Left lung (tissue), 10 donors: ENCODE results near the gene MYBBP1A. TPM values are rescaled to one million over a fixed set of nuclear protein-coding genes. Genes with fewer than 3 reads are reported as not detected.
A peak's percentile ranks its signal among the peaks of the same experiment; 100 is the strongest.

Experiments used
- ATAC-seq: fragments of 200-7000 bp; cut with Tn5 transposase; one replicate; pipeline ENCODE4 v1.9.1; 2020; ENCODE audit warnings: moderate library complexity
- DNase-seq, 4 donors: peaks; one replicate each; pipeline ENCODE4 v3.0.0-alpha.2; 2013 to 2020
- H3K27ac ChIP-seq, 2 donors: fragments of 200-600 bp; sonication (generic) in 1 of 2; one replicate each; pipeline versions ENCODE4 v1.5.0 to v1.8.0; 2020 to 2021
- H3K27me3 ChIP-seq, 2 donors: fragments of 200-600 bp; sonication (generic) in 1 of 2; one replicate each; pipeline versions ENCODE4 v1.5.0 to v1.8.0; 2020 to 2021
- H3K36me3 ChIP-seq, 2 donors: fragments of 200-600 bp; sonication (generic) in 1 of 2; one replicate each; pipeline versions ENCODE4 v1.5.0 to v1.8.0; 2020 to 2021
- H3K4me1 ChIP-seq, 2 donors: fragments of 200-600 bp; one replicate each; pipeline ENCODE4 v1.8.0; 2021
- H3K4me3 ChIP-seq, 2 donors: fragments of 200-600 bp; sonication (generic) in 1 of 2; one replicate each; pipeline versions ENCODE4 v1.5.0 to v1.8.0; 2020 to 2021; ENCODE audit warnings: mild to moderate bottlenecking in 1 of 2
- H3K9me3 ChIP-seq, 2 donors: fragments of 200-600 bp; sonication (generic) in 1 of 2; one replicate each; pipeline versions ENCODE4 v1.5.0 to v1.8.0; 2020 to 2021
- intact Hi-C, 2 donors: fragments of 100-400 bp; cut with DNase I; formaldehyde crosslinking; loops; one replicate each; pipeline versions ENCODE4 v1.11.2 to v1.14.2; 2022
- polyA plus RNA-seq, 6 donors: library from polyadenylated mRNA; unstranded; fragments of 120-200 nt; gene quantifications; one replicate each; pipeline ENCODE4 v1.2.1, GENCODE V29; 2013; ENCODE audit not compliant: insufficient read length in 6 of 6
- total RNA-seq, 2 donors: library from RNA; stranded (reverse); fragmentation: NEBNext Ultra II Directional; extraction: Animal tissue kit (Norgen Biotek cat#: 25700); gene quantifications; one replicate each; pipeline ENCODE4 v1.2.1, GENCODE V29; 2021
- TF ChIP-seq, protein P1 (sequence below), 2 donors: fragments of 200-600 bp; sonication (generic) in 1 of 2; IDR thresholded peaks; one replicate each; pipeline versions ENCODE4 v1.5.0 to v1.8.0; 2021; ENCODE audit warnings: antibody characterized with exemption in 2 of 2
- donor health status: DM: no; HTN: yes; CAD: no.
- donor health status: DM: no; HTN: no; CAD: no.

The MYBBP1A gene
- total and polyA plus RNA-seq, 8 donors = 28.6 to 53.8 (median 40.6) TPM

DNA sequence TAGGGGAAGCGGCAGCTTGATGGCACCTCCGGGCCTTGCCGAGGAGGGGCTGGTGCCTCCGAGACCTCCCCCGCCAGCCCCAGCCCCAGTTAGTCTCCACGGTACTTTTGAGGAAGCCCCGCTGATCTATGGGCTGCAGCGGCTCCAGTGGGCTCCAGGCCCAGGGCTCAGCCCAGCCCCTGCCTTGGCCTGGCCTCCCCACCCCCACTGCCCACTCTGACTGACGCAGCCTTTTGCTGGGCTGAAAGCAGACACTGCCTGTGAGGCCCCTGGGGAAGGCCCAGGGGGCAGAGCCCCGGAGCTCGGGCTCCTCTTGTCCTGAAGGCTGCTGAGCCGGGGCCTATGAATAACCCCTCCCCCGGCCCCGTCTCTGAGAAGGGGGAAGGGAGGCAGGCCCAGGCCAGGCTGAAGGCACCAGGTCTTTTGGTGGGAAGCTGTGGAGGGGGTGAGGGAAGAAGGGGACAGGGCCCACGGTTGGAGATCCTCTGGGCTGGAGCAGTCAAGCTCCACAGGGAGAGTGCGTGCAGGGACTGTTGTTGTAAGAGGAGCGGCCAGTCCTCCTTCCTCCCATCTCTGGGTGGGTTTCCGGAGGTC lies 21.6 kb upstream of the MYBBP1A start:
- intact Hi-C loops = no loop called here
- Histone ChIP-seq H3K36me3 (no peaks in the 10 kb centered on the region), H3K27ac (no peak overlapping the region), H3K4me3 (no peak overlapping the region), H3K9me3 (no peaks in the 10 kb centered on the region), H3K4me1 (no peaks in the 10 kb centered on the region), H3K27me3 (peaks cover 0 to 4% of the 10 kb centered on the region in 2 donors)
- ATAC-seq (no peak), DNase-seq (peak in 1 of 4 donors; percentile 86)
- TF ChIP-seq, protein P1, sequence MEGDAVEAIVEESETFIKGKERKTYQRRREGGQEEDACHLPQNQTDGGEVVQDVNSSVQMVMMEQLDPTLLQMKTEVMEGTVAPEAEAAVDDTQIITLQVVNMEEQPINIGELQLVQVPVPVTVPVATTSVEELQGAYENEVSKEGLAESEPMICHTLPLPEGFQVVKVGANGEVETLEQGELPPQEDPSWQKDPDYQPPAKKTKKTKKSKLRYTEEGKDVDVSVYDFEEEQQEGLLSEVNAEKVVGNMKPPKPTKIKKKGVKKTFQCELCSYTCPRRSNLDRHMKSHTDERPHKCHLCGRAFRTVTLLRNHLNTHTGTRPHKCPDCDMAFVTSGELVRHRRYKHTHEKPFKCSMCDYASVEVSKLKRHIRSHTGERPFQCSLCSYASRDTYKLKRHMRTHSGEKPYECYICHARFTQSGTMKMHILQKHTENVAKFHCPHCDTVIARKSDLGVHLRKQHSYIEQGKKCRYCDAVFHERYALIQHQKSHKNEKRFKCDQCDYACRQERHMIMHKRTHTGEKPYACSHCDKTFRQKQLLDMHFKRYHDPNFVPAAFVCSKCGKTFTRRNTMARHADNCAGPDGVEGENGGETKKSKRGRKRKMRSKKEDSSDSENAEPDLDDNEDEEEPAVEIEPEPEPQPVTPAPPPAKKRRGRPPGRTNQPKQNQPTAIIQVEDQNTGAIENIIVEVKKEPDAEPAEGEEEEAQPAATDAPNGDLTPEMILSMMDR (IDR thresholded peaks at IDR 0.05) = no peak

DNA sequence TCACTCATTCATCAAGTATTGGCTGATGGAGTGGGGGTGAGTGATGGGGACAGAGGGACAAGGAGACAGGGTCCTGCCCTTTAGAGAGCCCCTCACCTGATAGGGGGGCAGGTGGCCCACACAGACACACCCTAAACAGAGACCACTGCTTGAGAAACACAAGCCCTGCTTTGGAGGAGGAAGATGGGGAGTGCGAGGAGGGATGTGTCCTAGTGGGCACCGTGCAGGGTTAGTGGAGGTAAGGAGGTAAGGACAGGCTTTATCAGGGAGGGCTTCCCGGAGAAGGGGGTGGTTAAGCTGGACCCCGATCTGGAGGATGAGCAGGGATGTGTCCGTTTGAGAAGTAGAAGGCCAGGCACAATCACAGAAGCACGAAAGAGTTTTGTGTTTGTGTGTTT lies 21.0 kb upstream of the MYBBP1A start:
- Histone ChIP-seq H3K27ac (no peak overlapping the region), H3K36me3 (no peaks in the 10 kb centered on the region), H3K4me3 (no peak overlapping the region), H3K4me1 (no peaks in the 10 kb centered on the region), H3K9me3 (no peaks in the 10 kb centered on the region), H3K27me3 (no peaks in the 10 kb centered on the region)
- intact Hi-C loops = no loop called here
- no peak for DNase-seq
- TF ChIP-seq, protein P1 (IDR thresholded peaks at IDR 0.05) = no peak
- ATAC-seq = no peak

DNA sequence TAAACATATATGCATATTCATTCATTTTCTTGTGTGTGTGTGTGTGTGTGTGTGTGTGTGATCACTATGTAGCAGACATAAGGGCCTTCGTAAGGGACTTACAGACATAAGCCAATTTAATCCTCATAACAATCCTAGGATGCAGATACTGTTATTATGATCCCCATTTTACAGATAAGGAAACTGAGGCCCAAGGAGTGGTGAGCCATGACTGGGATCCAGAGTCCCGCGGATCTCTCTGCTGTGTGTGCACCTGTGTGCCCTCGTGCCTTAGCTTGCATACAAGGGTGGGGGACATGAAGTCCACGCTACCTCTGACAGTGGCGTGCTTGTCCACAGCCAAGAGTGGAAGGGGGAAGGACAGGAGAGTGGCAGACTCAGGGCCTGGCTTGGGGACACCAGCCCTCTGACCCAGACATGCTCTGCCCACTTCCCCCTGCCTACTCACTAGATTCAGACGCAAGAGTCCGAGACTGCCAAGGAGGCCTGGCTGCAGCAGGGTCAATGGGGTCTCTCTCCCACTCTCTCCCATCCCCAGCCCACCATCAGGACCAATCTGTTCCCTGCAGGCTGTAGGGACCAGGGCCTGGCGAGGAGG lies 19.4 kb upstream of the MYBBP1A start:
- DNase-seq (no peak), ATAC-seq (no peak)
- intact Hi-C loops = no loop called here
- no peaks in the 10 kb centered on the region for H3K4me1 ChIP-seq
- no peaks in the 10 kb centered on the region for H3K27me3 ChIP-seq
- H3K27ac ChIP-seq = no peak overlapping the region
- no peaks in the 10 kb centered on the region for H3K9me3 ChIP-seq
- TF ChIP-seq, protein P1 (IDR thresholded peaks at IDR 0.05) = no peak
- no peak overlapping the region for H3K4me3 ChIP-seq
- H3K36me3 ChIP-seq = no peaks in the 10 kb centered on the region

DNA sequence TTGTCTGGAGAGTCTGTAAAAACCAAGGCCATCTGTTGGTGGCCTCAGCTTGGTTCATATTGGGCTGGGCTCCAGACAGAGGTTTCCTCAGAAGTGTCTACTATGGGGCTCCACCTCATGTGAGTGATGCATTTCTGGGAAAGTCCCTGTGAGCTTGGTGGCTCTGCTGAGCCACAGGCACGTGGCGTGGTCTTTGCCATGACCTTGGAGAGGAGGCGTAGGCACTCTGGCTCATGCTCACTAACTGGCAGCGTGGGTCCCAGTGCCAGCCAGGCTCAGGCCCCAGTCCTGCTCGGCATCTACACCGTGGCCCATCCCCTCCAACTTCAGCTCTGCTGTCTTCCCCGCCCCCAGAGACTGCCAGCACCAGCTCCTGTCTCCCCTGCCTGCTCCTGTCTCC lies 18.5 kb upstream of the MYBBP1A start:
- Histone ChIP-seq H3K36me3 (no peaks in the 10 kb centered on the region), H3K27me3 (no peaks in the 10 kb centered on the region), H3K9me3 (no peaks in the 10 kb centered on the region), H3K4me3 (no peak overlapping the region), H3K27ac (no peak overlapping the region), H3K4me1 (no peaks in the 10 kb centered on the region)
- DNase-seq (no peak), ATAC-seq (peak; percentile 22)
- intact Hi-C loops = no loop called here
- TF ChIP-seq, protein P1 (IDR thresholded peaks at IDR 0.05) = no peak

DNA sequence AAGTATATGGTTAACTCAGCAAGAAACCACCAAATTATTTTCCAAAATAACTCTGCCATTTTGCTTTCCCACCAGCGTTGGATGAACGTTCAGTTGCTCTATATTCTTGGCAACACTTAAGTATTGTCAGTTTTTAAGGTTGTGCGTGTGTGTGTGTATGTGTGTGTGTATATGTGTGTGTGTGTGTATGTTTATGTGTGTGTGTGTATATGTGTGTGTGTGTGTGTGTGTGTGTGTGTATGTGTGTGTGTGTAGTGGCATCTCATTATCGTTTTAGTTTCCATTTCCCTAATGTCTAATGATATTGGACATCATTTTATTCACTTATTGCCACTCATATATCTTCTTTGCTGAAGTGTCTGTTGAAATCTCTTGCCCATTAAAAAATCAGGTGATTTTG lies 17.9 kb upstream of the MYBBP1A start:
- no peaks in the 10 kb centered on the region for H3K27me3 ChIP-seq
- H3K27ac ChIP-seq = no peak overlapping the region
- no peaks in the 10 kb centered on the region for H3K36me3 ChIP-seq
- ATAC-seq = no peak
- TF ChIP-seq, protein P1 (IDR thresholded peaks at IDR 0.05) = no peak
- no peaks in the 10 kb centered on the region for H3K4me1 ChIP-seq
- no peak for DNase-seq
- H3K4me3 ChIP-seq = no peak overlapping the region
- intact Hi-C loops = no loop called here
- H3K9me3 ChIP-seq = no peaks in the 10 kb centered on the region
